Measurements from ENCODE around the gene DGKD.

GRCh38 chr2:233462202-233462785, 108.0 kb downstream of the DGKD start:
- TF ChIP-seq POLR2A (IDR thresholded peaks at IDR 0.05; ENCODE audit: low read depth, low read length) (no peak), POLR2AphosphoS5 (IDR thresholded peaks at IDR 0.05; ENCODE audit: low read depth, low read length) (no peak)

All from GM12892 (cell line).